GM21390 (cell line): ENCODE data around the gene CCHCR1.
"Not testable (repeated sequence)": the region's sequence is repeated elsewhere in the genome, so short reads cannot be mapped to it uniquely, and the experiment has no call there.

Experiments
- ATAC-seq: cut with Tn5 transposase; IDR thresholded peaks from one replicate; pipeline ENCODE4 v1.9.1; 2021; ENCODE audit not compliant: unreplicated experiment

CCHCR1 gene, protein sequence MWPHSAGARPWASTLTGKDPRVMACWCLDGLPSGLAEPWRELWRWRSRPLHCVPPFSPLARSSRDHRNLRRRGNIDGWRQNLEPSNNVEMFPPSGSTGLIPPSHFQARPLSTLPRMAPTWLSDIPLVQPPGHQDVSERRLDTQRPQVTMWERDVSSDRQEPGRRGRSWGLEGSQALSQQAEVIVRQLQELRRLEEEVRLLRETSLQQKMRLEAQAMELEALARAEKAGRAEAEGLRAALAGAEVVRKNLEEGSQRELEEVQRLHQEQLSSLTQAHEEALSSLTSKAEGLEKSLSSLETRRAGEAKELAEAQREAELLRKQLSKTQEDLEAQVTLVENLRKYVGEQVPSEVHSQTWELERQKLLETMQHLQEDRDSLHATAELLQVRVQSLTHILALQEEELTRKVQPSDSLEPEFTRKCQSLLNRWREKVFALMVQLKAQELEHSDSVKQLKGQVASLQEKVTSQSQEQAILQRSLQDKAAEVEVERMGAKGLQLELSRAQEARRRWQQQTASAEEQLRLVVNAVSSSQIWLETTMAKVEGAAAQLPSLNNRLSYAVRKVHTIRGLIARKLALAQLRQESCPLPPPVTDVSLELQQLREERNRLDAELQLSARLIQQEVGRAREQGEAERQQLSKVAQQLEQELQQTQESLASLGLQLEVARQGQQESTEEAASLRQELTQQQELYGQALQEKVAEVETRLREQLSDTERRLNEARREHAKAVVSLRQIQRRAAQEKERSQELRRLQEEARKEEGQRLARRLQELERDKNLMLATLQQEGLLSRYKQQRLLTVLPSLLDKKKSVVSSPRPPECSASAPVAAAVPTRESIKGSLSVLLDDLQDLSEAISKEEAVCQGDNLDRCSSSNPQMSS

DNA sequence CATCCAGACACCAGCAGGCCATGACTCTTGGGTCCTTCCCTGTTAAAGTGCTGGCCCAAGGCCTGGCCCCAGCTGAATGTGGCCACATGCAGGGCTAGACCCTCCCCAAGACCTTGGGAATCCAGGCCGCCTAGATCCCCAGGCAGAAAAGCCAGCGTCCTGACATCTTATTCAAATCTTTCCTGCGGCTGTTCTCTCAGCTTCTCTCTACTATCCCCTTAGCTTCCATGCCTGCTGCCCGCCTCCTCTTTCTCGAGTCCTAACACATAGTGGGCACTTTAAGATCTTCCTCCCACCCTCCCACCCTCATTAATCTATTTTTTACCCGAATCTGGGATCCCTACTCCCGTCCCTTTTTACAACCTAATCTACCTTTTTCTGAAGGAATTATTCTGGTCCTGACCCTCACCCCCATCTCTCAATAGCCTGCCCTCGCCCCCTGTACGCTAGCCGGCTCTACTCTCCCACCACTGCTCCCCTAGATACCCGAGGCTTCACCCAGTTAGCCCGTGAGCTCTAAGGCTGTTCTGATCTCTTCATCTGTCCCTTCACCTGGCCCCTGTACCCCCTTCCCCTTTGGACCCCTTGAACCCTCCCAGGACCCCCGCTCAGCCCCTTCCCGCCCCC is at the start of gene CCHCR1:
Gene CCHCR1 (minus strand): TSS at position 290 of the 627 bp plus-strand sequence. CDS start 202 bp downstream, at position 88.
- no peak for ATAC-seq

DNA sequence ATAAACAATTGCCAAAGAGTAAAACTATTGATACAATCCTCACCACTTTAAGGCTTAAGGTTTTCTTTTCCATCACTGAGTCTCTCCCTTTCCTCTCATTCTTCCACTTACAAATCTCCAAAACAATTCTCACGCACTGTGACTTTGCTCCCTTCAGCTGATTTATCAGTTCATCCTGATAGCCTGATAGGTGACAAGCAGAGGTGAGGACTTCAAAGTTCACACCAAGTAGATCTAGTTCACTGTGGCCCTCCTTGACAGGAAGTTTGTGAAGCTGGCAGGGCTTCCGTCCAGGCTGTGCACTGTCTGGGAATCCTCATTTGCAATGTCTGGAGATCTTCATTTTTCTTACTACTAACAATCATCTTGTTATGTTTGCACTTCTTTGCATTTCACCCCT is 48.0 kb upstream of the CCHCR1 start:
- no peak for ATAC-seq

DNA sequence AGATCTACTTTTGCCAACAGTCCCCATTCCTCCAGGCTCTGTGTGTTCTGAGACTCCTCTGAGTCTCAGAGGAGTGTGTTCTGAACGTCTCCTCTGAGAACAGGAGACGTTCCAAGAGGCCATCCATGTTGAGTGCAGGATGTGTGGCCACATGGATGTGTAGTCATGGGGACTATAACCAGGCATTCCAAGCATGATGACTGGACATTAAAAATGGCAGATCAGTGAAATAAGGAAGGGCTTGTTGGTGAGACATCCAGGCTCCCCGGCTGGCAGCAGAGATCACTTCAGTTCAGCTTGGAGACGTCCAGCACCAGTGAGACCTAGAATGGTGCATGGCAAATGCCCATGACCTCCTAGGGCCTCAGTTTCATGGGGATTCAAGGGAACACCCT is 47.1 kb upstream of the CCHCR1 start:
- no peak for ATAC-seq

DNA sequence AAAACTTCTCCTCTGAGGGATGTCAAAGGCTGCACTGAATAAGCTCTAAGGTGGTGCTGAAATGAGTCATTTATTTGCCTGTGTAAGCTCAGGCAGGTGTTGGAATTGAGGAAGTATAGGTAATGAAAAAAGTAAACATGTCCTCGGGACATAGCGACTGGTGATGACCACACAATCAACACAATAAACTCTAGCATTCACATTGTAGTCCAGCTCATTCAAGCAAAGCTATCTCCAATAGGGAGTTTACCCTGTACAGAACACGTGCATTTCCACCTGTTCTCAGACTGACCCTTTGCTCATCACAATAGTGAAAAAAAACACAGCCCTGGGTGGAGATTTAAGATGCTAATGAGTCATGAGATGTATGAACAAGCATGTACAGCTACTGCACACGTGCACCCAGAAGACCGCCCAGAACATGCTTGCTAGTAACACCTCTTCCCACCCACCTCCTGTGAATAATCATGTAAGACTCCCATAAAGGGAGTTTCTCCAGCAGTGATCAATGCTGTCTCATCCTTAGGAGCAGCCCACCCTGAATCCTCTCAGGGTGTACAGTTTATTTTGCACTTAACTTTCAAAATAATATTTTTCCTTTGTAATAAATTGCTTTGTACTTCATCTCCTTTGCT is 45.9 kb upstream of the CCHCR1 start:
- ATAC-seq: peak; percentile 47

DNA sequence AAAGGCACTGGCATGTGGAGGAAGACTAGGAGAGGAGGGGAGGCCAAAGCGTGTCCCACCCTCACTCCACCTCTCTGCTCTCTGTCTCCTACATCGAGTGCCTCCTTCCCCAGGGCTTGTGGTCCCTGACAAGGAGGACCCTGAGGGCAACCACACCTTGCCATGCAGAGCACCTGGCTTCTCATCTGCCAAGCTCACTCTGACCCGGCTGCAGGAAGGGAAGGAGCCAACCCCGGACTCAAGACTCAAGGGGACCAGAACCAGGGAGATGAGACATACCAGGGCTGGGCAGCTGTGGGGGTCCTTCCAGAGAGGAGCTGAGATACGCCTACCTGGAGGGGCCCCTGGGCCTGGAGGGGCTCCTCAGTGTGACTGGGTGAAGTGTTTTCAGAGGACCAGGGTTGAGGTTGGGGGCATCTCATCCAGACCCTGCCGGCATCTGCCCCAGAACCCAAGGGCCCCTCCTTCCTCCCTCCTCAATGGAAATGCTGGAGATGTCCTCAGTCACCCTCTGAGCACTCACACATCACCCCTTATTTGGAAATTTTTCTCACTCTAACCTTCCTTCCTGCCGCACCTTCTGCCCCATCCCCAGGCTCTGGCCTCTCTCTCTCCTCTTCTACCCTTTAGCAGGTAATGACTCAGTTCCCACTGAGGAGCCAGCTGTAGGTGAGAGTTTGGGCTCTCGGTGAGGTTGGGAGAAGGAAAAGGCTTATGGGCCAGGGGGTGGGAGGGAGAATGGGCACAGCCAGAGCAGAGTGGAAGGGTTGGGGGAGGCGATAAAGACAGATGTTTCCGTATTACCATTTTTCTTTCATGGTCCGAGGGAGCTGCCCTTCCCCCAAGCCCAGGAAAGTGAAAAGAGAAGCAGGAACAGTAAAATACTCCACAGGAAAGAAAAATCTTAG is 44.9 kb upstream of the CCHCR1 start:
- no peak for ATAC-seq

DNA sequence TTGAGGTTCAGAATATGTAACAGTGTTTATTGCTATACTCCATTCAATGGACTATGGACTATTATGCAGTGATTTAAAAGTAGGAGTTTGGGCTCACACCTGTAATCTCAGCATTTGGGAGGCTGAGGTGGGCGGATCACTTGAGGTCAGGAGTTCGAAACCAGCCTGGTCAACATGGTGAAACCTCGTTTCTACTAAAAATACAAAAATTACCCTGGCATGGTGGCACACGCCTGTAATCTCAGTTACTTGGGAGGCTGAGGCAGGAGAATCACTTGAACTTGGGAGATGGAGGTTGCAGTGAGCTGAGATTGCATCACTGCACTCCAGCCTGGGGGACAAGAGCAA is 41.5 kb upstream of the CCHCR1 start:
- ATAC-seq: not testable (repeated sequence)

DNA sequence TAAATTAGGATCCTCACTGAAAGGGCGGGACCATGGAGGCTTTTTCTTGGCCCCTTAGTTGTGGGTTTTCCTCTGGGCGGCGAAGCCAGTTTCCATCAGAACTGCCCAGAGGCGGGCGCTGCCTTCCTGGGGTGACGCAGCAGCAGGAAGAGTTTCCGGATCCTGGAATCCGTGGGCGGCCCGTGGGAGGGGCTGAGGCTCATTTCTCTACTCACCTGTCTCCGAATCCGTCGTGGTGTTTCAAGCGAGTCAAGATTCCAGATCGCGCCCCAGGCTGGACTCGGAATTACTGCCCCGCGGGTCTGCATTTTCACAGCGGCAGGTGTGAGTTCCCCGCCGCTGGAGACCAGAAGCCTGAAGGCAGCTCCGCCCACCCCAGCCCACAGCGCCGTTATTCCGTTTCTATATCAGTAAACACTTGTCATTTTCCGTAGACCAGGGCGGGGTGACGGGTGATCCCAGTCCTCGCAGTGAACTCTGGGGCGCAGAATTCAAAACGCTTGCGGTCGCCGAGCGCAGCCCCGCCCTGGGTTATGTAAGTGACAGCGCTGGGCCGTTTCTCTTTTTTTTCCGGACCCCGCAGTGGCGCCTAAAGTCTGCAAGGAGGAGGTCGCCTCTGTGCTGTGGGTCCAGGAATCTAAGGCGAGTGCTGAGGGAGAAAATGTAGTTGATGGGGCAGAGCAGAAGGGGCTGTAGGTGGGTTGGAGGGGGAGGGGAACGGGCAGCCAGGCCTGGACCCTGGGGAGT is 40.1 kb upstream of the CCHCR1 start:
- ATAC-seq: peak; percentile 61

DNA sequence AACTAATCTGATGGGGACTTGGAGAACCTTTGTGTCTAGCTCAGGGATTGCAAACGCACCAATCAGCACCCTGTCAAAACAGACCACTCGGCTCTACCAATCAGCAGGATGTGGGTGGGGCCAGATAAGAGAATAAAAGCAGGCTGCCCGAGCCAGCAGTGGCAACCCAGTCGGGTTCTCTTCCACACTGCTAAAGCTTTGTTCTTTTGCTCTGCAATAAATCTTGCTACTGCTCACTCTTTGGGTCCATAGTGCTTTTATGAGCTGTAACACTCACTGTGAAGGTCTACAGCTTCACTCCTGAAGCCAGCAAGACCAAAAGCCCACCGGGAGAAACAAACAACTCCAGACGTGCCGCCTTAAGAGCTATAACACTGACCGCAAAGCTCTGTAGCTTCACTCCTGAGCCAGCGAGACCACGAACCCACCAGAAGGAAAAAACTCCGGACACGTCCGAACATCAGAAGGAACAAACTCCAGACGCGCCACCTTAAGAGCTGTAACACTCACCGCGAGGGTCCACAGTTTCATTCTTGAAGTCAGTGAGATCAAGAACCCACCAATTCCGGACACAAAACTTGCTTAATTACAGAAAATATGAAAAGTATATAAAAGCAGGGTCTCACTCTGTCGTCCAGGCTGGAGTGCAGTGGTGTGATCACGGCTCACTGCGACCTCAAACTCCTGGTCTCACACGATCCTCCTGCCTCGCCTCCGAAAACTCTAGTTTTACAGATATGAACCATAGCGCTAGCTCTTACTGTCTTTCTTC is 38.8 kb upstream of the CCHCR1 start:
- ATAC-seq: not testable (repeated sequence)

DNA sequence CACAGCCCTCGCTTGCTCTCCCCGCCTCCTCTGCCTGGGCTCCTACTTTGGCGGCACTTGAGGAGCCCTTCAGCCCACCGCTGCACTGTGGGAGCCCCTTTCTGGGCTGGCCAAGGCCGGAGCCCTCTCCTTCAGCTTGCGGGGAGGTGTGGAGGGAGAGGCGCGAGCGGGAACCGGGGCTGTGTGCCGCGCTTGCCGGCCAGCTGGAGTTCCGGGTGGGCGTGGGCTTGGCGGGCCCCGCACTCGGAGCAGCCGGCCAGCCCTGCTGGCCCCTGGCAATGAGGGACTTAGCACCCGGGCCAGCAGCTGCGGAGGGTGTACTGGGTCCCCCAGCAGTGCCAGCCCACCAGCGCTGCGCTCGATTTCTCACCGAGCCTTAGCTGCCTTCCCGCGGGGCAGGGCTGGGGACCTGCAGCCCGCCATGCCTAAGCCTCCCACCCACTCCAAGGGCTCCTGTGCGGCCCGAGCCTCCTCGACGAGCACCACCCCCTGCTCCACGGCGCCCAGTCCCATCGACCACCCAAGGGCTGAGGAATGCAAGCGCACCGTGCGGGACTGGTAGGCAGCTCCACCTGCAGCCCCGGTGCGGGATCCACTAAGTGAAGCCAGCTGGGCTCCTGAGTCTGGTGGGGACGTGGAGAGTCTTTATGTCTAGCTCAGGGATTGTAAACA is 37.8 kb upstream of the CCHCR1 start:
- ATAC-seq: not testable (repeated sequence)

DNA sequence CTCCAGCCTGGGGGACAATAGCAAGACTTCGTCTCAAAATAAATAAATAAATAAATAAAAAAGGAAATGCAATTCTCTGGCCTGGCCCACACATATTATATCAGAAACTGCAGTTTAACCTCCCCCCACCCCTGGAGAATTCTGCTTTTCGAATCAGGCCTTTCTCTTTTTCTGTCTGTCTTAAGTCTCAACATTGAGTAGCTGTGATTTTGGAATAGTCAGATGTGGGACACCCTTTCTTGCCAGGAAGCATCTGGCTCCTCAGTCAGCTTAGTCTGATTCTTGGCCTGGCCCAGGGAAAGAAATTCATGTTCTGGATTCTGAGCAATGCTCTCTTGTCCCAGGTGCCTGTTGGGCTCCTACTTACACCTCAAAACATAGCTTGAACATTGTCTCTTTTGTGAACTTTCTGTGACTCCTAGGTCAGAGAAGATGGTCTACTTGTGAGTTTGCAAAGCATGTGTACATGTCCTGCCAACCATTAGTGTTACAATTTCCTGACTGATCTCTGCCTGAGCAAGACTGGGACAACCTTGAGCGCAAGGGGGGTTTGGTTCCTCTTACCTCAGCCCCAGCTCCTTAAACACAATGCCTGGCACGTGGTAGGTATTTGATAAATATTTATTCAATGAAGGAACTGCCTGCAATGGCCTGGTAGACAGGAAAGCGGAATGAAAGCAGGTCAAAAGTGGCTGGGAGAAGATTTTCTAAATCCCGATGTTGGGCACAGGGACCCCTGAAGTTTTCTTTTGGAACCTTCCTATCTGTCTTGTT is 36.6 kb upstream of the CCHCR1 start:
- ATAC-seq: no peak

DNA sequence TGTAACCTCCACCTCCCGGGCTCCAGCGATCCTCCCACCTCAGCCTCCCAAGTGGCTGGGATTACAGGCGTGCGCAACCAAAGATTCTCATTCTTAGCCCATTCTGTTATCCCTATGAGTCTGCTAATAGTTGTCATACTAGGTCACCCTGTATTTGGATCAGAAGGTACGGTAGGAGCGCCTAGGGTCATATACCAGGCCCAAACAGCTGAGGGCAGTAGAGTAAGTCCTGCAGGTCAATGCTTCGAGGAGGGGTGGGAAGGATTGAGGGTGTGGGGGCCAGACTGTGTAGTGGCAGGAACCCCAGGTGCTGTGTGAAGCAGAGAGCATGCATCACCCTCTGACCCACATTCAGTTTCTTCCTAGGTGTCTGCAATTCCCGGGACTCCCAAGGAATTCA is 35.6 kb upstream of the CCHCR1 start:
- ATAC-seq: no peak

DNA sequence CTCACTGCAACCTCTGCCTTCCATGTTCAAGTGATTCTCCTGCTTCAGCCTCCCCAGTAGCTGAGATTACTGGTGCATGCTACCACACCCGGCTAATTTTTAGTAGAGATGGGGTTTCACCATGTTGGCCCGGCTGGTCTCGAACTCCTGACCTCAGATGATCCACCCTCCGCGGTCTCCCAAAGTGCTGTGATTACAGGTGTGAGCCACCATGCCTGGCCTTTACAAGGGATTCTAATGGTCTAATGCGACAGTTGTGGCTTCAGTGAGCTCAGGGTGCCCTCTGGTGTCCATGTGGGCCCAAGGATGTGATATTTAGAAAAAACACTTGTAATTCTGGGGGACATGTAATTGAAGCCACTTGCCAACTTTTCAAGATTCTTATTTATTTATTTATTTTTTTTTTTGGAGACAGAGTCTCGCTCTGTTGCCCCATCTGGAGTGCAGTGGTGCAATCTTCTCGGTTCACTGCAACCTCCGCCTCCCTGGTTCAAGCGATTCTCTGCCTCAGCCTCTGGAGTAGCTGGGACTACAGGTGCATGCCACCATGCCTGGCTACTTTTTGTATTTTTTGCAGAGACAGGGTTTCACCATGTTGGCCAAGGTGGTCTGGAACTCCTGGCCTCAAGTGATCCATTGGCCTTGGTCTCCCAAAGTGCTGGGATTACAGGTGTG is 35.0 kb upstream of the CCHCR1 start:
- ATAC-seq: not testable (repeated sequence)

DNA sequence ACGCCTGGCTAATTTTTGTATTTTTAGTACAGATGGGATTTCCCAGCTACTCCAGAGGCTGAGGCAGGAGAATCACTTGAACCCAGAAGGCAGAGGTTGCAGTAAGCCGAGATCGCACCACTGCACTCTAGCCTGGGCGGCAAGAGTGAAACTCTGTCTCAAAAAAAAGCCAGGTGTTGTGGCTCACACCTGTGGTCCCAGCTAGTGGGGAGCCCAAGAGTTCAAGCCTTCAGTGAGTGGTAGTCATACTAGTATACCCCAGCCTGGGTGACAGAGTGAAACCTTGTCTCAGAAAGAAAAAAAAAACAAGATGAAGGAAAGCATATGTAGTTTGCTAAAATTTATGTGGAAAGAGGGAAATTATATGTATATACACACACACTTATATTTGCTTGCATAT is 32.9 kb upstream of the CCHCR1 start:
- ATAC-seq: peak; percentile 62

DNA sequence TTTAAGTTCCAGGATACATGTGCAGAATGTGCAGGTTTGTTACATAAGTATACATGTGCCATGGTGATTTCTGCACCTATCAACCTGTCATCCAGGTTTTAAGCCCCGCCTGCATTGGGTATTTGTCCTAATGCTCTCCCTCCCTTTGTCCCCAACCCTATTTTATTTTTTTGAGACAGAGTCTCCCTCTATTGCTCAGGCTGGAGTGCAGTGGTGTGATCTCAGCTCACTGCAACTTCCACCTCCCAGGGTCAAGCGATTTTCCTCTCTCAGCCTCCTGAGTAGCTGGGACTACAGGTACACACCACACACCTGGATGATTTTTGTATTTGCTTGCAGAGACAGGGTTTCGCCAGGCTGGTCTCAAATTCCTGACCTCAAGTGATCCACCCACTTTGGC is 31.6 kb upstream of the CCHCR1 start:
- not testable (repeated sequence) for ATAC-seq

DNA sequence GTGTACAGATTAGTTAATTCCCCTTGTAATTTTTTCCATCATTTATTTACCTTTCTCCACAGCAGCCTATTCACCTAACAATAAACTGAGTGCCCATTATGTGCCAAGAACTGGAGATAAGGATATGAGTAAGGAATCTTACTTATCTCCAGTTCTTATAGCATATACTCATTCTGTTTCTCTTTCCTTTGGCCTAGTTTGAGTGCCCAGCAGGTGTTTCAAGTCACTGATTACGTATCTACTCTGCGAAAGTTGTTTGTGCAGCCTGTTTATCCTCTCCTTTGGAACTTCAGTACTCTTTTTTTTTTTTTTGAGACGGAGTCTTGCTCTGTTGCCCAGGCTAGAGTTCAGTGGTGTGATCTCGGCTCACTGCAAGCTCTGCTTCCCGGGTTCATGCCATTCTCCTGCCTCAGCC is 30.2 kb upstream of the CCHCR1 start:
- no peak for ATAC-seq

DNA sequence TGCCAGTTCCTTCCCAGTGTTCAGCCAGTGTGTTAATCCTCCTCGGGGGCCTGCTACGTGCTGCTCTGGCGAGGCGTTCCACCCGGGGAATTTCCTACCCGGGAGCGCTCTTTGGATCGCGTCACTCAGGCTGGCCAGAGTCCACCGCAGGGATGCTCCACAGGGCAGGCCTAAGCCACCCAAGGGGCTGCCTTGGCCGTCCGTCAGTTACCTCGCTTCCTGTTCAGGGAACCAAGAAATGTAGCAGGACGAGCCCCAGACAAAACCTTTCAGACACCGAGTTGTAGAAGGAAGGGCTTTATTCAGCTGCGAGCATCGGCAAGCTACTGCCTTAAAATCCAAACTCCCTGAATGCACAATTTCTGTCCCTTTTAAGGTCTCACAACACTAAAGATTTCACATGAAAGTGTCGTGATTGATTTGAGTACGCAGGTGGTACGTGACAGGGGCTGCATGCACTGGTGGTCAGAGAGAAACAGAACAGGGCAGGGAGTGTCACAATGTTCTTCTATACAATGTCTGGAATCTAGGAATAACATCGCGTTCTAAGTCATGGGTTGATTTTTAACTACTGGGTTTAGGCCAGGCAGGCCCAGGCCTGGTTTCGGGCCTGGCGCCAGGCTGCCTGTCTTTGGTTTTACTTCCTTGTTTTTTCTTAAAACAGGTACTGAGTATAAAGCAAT is 28.6 kb upstream of the CCHCR1 start:
- ATAC-seq: no peak
